K562 (cell line): ENCODE results near the gene PDIA4. TPM values are rescaled to one million over a fixed set of nuclear protein-coding genes. Genes with fewer than 3 reads are reported as not detected.
A peak's percentile ranks its signal among the peaks of the same experiment; 100 is the strongest.

Experiments used
- ATAC-seq: fragments of 200-7000 bp; cut with Tn5 transposase; 3 replicates; pipeline ENCODE4 v1.9.1; 2020; ENCODE audit warnings: moderate library complexity
- BruUV-seq: library from RNA; stranded (reverse); fragments of 400-500 nt; replicated peaks from 2 replicates; lab custom pipeline; 2021; lab: Mats Ljungman, UMichigan
- CTCF ChIA-PET: fragments of 300-600 bp; formaldehyde crosslinking; extraction: SDS; loops from one replicate; lab custom pipeline; 2021; ENCODE audit warnings: low intra/inter-chr PET ratio; lab: Yijun Ruan, JAX
- POLR2A ChIA-PET: fragments of 300-600, 350-650 bp; sonication (Branson Sonifier 250); formaldehyde crosslinking; extraction: SDS; loops from one replicate; lab custom pipeline; 2021; ENCODE audit warnings: antibody characterized with exemption, inconsistent platforms; lab: Yijun Ruan, JAX
- DNase-seq, 4 experiments: peaks; one replicate each; pipeline versions ENCODE4 v3.0.0 to v3.0.0-alpha.2; 2011 to 2018; ENCODE audit warnings: low spot score in 3 of 4, mixed read lengths in 3 of 4; ENCODE audit errors: extremely low read depth in 1 of 4
- FAIRE-seq: peaks from 2 replicates; lab custom pipeline; 2011; peaks lifted over from hg19 to GRCh38; lab: Jason Lieb, UNC
- H2AFZ ChIP-seq: 2 replicates; pipeline ENCODE4 v1.6.0; 2011; ENCODE audit warnings: low read depth, low read length, control low read depth, inconsistent platforms
- H3K27ac ChIP-seq: fragments of 200-600 bp; 3 replicates; pipeline ENCODE4 v1.8.0; 2011; ENCODE audit warnings: low read depth, mild to moderate bottlenecking, control low read depth, inconsistent platforms, low read length, moderate library complexity, mixed read lengths; ENCODE audit errors: extremely low read depth
- H3K27me3 ChIP-seq, 2 experiments: fragments of 300-600 bp in 1 of 2; 2 replicates in 1 of 2; 3 replicates in 1 of 2; pipeline versions ENCODE4 v1.6.0 to v1.8.0; 2011; ENCODE audit warnings: inconsistent platforms in 2 of 2, low read length in 2 of 2, mild to moderate bottlenecking in 1 of 2, mixed read lengths in 1 of 2, moderate library complexity in 1 of 2; ENCODE audit not compliant: control insufficient read depth in 2 of 2, insufficient read depth in 2 of 2
- H3K36me3 ChIP-seq: fragments of 300-600 bp; 3 replicates; pipeline ENCODE4 v1.8.0; 2011; ENCODE audit warnings: mild to moderate bottlenecking, low read length, inconsistent platforms; ENCODE audit not compliant: control insufficient read depth, insufficient read depth
- H3K4me1 ChIP-seq, 2 experiments: fragments of 200-600 bp in 1 of 2; replicated peaks in 1 of 2; 2 replicates in 1 of 2; 3 replicates in 1 of 2; pipeline versions ENCODE4 v1.5.1 to v1.8.0; 2011; ENCODE audit warnings: inconsistent platforms in 2 of 2, low read length in 2 of 2, mild to moderate bottlenecking in 1 of 2, mixed read lengths in 1 of 2, moderate library complexity in 1 of 2; ENCODE audit not compliant: control insufficient read depth in 2 of 2, insufficient read depth in 2 of 2
- H3K4me2 ChIP-seq: 2 replicates; pipeline ENCODE4 v1.6.1; 2011; ENCODE audit warnings: low read length, control low read depth, inconsistent platforms, mixed read lengths; ENCODE audit not compliant: insufficient read depth
- H3K4me3 ChIP-seq: fragments of 200-600 bp; sonication (generic), shearing (Covaris generic); 2 replicates; pipeline ENCODE4 v1.5.1; 2016; ENCODE audit warnings: control low read depth, inconsistent platforms
- H3K79me2 ChIP-seq: fragments of 200-600 bp; 3 replicates; pipeline ENCODE4 v1.8.0; 2011; ENCODE audit warnings: low read length, inconsistent platforms; ENCODE audit not compliant: control insufficient read depth, insufficient read depth
- H3K9ac ChIP-seq, 2 experiments: 2 replicates each; pipeline versions ENCODE4 v1.6.0 to v1.6.1; 2011; ENCODE audit warnings: low read depth in 2 of 2, low read length in 2 of 2, control low read depth in 1 of 2, inconsistent platforms in 1 of 2, mild to moderate bottlenecking in 1 of 2, mixed read lengths in 1 of 2; ENCODE audit not compliant: insufficient read depth in 1 of 2
- H3K9me1 ChIP-seq: one replicate; pipeline ENCODE4 v1.6.0; 2011; ENCODE audit warnings: inconsistent platforms, mild to moderate bottlenecking, low read length, moderate library complexity; ENCODE audit not compliant: control insufficient read depth, insufficient read depth
- H3K9me3 ChIP-seq: replicated peaks from 2 replicates; pipeline ENCODE4 v1.5.1; 2011; ENCODE audit warnings: low read depth, low read length, inconsistent platforms; ENCODE audit not compliant: control insufficient read depth, insufficient read depth
- H4K20me1 ChIP-seq: replicated peaks from 2 replicates; pipeline ENCODE4 v1.6.1; 2011; ENCODE audit warnings: low read length, inconsistent platforms, mixed read lengths; ENCODE audit not compliant: control insufficient read depth, insufficient read depth
- CHCHD3 ChIP-seq: fragments of 250-450 bp; sonication (Bioruptor Pico); IDR thresholded peaks from 2 replicates; pipeline ENCODE4 v2.1.2; 2022; ENCODE audit warnings: mild to moderate bottlenecking
- FOXK1 ChIP-seq: sonication (generic); formaldehyde crosslinking; IDR thresholded peaks from 2 replicates; pipeline ENCODE4 v1.8.0; 2022; ENCODE audit warnings: missing genetic modification reagents, mild to moderate bottlenecking, borderline replicate concordance
- SMAD1 ChIP-seq: fragments of 150-350 bp; IDR thresholded peaks from 2 replicates; pipeline ENCODE4 v1.6.1; 2014; ENCODE audit warnings: low read length, low read depth; ENCODE audit not compliant: partially characterized antibody
- U2AF1 ChIP-seq: fragments of 200-400 bp; formaldehyde crosslinking; optimal IDR thresholded peaks from 2 replicates; pipeline ENCODE3; 2017; ENCODE audit warnings: mild to moderate bottlenecking, low read depth, low read length, moderate library complexity
- YY1 ChIP-seq, 3 experiments: IDR thresholded peaks; 2 replicates each; pipeline ENCODE4 v1.6.1; 2011; ENCODE audit warnings: low read length in 2 of 3, mild to moderate bottlenecking in 2 of 3, moderate library complexity in 2 of 3, borderline replicate concordance in 1 of 3, control low read depth in 1 of 3, low read depth in 1 of 3; ENCODE audit not compliant: insufficient read depth in 3 of 3, insufficient replicate concordance in 2 of 3, control insufficient read depth in 1 of 3, insufficient read length in 1 of 3; ENCODE audit errors: extremely low read depth in 1 of 3
- WGBS: fragments of 100-300 bp; shearing (Covaris generic); methylation state at CpG from one replicate; pipeline ENCODE4 v1.1.6; 2016; ENCODE audit warnings: low coverage, mixed read lengths; ENCODE audit not compliant: insufficient coverage; ENCODE audit errors: missing lambda C conversion rate; 5-methylcytosine and 5-hydroxymethylcytosine counted together
- in situ Hi-C: fragments of 300-500 bp; cut with MboI; formaldehyde crosslinking; loops from 4 replicates; pipeline ENCODE4 v1.15.0; 2018; ENCODE audit warnings: inconsistent platforms, mixed read lengths
- intact Hi-C: fragments of 100-400 bp; cut with micrococcal nuclease; formaldehyde crosslinking; loops from 2 replicates; pipeline ENCODE4 v1.14.2; 2022
- polyA plus RNA-seq, 8 experiments: library from polyadenylated mRNA; depleted of rRNA in 4 of 8; stranded (reverse) in 5 of 8; unstranded in 3 of 8; fragments of >200 nt; fragmentation: Nextera tagmentation in 2 of 8; fragmentation: Illumina TruSeq in 1 of 8; extraction: Ambion mirVana in 2 of 8; extraction: Trizol in 1 of 8; gene quantifications; 2 replicates each; pipeline versions ENCODE4 v1.2.1 to v1.2.3, GENCODE V29; 2011 to 2014; ENCODE audit warnings: inconsistent platforms in 1 of 8, missing spikeins in 1 of 8
- total RNA-seq, 7 experiments: library from RNA; depleted of rRNA in 6 of 7; stranded (reverse); fragments of >200 nt in 6 of 7; fragmentation: Illumina TruSeq in 2 of 7; extraction: Trizol in 2 of 7; gene quantifications; 2 replicates each; pipeline versions ENCODE4 v1.2.1 to v1.2.3, GENCODE V29; 2011 to 2021; ENCODE audit warnings: low replicate concordance in 1 of 7

Gene PDIA4
- total and polyA plus RNA-seq, 9 of the 15 experiments (the other 6 are each of a cell fraction or from before 2014, with no cell fraction given), result 9.1 to 175 (median 146) TPM

DNA sequence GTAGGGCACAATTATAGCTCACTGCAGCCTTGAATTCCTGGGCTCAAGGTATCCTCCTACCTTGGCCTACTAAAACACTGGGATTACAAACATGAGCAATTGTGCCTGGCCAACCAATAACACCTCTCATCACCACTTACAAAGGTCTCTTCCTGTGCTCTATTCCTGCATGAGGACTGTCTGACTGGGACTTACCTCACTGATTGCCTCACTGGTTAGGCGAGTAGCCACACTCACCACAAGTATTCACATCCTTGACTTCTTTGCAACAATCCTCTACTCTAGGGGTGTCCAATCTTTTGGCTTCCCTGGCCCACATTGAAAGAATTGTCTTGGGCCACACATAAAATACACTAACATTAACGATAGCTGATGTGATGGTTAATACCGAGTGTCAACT lies 22.6 kb upstream of the PDIA4 start:
- DNase-seq (no peak), FAIRE-seq (no peak), ATAC-seq (peak; percentile 21; the same call in 2 of the 3 replicates)
- Histone ChIP-seq H4K20me1 (no peaks in the 10 kb centered on the region), H3K27ac (no peak overlapping the region), H3K27me3 (peaks cover 5 to 6% of the 10 kb centered on the region in 2 experiments; a peak in 3 of 5 replicates), H3K36me3 (no peaks in the 10 kb centered on the region), H3K79me2 (no peaks in the 10 kb centered on the region), H3K9ac (no peak overlapping the region), H3K9me1 (no peaks in the 10 kb centered on the region), H3K4me2 (no peak overlapping the region), H3K9me3 (no peaks in the 10 kb centered on the region), H3K4me3 (no peak overlapping the region), H3K4me1 (no peaks in the 10 kb centered on the region), H2AFZ (no peak overlapping the region)
- BruUV-seq, result no TSS peak
- in situ Hi-C loops, result no loop called here
- 0 out of 2 replicates have a peak, but pooled peaks have one; percentile 16 for TF ChIP-seq FOXK1 (CRISPR knock-in tag)
- TF ChIP-seq U2AF1, result no peak
- intact Hi-C loops, result no loop called here
- ChIA-PET POLR2A (interaction anchor here (1.5 kb wide), 1 partner anchor 10 kb away, joined by 4 read pairs; no protein-coding TSS in a partner anchor), CTCF (no interaction called here)
- 17% methylated on average over 3 of the region's 3 CpGs for WGBS

- no peaks in the 10 kb centered on the region for H3K36me3 ChIP-seq
- 24% methylated on average over 3 of the region's 3 CpGs for WGBS
- intact Hi-C loops (no loop called here), in situ Hi-C loops (no loop called here)
- ChIA-PET CTCF (no interaction called here), POLR2A (interaction anchor here (0.6 to 1.0 kb wide), 3 partner anchors 11 to 17 kb away, joined by 4 read pairs; no protein-coding TSS in a partner anchor)
- no peak overlapping the region for H3K27ac ChIP-seq
- H3K4me3 ChIP-seq, result no peak overlapping the region
- H3K9me1 ChIP-seq, result no peaks in the 10 kb centered on the region
- H3K79me2 ChIP-seq, result no peaks in the 10 kb centered on the region
- no peak overlapping the region for H3K4me2 ChIP-seq
- ATAC-seq (peak; percentile 61), DNase-seq (no peak), FAIRE-seq (no peak)
- H4K20me1 ChIP-seq, result no peaks in the 10 kb centered on the region
- no peak overlapping the region for H3K9ac ChIP-seq
- no peaks in the 10 kb centered on the region; a peak in 1 of 5 replicates for H3K4me1 ChIP-seq
- no peaks in the 10 kb centered on the region for H3K9me3 ChIP-seq
- H3K27me3 ChIP-seq, result peaks cover 2 to 4% of the 10 kb centered on the region in 2 experiments; a peak in 3 of 5 replicates
- BruUV-seq, result no TSS peak
- H2AFZ ChIP-seq, result peak overlapping the region; percentile 73
- TF ChIP-seq CHCHD3 (CRISPR knock-in tag) (no peak), SMAD1 (no peak), YY1 (IDR thresholded peaks at IDR 0.05; ENCODE audit: borderline replicate concordance in 1 of 3, control insufficient read depth in 1 of 3, extremely low read depth in 1 of 3, insufficient read depth in 3 of 3, insufficient read length in 1 of 3, insufficient replicate concordance in 2 of 3, low read depth in 1 of 3, low read length in 2 of 3) (peak in 1 of 3 experiments; percentile 64)
Observed at GRCh38 chr7:149048805-149049204, 20.5 kb upstream of the PDIA4 start.
